ENCODE measurements around the gene ENO4.
A peak's percentile ranks its signal among the peaks of the same experiment; 100 is the strongest.

ENO4 gene

DNA sequence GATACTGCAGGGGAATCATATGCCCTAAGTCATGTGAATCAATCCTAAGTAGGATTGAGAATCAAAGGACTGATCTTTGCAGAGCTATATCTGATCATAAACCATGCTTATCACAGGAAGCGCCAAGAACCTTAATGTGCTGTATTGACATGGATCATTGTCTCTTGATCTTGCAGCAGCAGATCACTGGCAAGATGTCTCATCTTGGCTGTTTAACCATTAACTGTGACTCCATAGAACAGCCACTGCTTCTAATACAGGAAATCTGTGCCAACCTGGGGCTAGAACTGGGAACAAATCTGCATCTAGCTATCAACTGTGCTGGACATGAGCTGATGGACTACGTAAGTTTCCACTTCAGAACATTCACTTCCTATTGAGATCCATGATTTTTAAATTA is 21.6 kb downstream of the ENO4 start:
- no peak overlapping the region for H3K27ac ChIP-seq (ENCODE audit: low read depth, low read length)
- no peak overlapping the region for H3K9ac ChIP-seq (ENCODE audit: low read depth, low read length)
- no peaks in the 10 kb centered on the region for H3K9me3 ChIP-seq (ENCODE audit: control insufficient read depth, insufficient read depth, low read length)
- H3K27me3 ChIP-seq (ENCODE audit: control insufficient read depth, insufficient read depth, low read length): no peaks in the 10 kb centered on the region
- H3K4me1 ChIP-seq (ENCODE audit: control insufficient read depth, insufficient read depth, low read length): peaks cover 33% of the 10 kb centered on the region
- no peak overlapping the region for H3K4me3 ChIP-seq (ENCODE audit: low read depth, low read length)
- no peaks in the 10 kb centered on the region for H3K36me3 ChIP-seq (ENCODE audit: control insufficient read depth, insufficient read depth, low read length)

DNA sequence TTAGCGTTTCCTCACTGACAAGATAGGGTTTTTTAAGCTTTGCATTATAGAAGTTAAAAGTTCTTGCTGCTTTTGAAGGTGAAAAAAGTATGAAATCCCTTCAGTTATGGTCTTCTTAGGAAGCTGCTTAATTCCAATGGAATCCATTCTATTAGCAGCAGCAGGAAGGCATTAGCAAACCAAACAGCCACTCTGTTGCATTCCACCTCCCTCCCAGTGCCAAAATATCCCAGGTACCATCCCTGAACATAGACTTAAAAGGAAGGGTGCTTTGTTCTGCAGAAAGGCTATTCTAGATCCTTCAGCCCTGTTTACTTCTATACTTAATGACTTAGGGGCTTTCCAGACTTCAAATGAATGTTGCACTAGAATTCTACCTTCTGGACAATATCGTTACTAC is 23.8 kb downstream of the ENO4 start:
- peak overlapping the region; percentile 73 for H3K27ac ChIP-seq (ENCODE audit: low read depth, low read length)
- H3K9ac ChIP-seq (ENCODE audit: low read depth, low read length): no peak overlapping the region

DNA sequence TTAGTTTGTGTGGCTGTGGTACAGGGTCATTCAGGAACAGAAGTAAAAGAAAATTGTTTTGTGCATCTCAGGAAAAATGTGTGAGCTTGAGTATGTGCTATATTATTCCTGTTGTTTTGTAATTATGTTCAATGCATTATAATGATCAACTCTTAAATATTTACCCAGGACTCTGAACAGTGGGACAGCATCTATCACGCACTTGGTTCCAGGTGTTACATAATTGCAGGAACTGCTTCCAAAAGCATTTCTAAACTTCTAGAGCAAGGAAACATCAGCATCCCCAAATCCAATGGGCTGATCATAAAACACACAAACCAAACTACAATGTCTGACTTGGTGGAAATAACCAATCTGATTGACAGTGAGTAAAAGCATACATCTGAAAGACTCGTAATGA is 26.6 kb downstream of the ENO4 start:
- Histone ChIP-seq H3K9me3 (ENCODE audit: control insufficient read depth, insufficient read depth, low read length) (no peaks in the 10 kb centered on the region), H3K4me1 (ENCODE audit: control insufficient read depth, insufficient read depth, low read length) (peaks cover 45% of the 10 kb centered on the region), H3K9ac (ENCODE audit: low read depth, low read length) (no peak overlapping the region), H3K27ac (ENCODE audit: low read depth, low read length) (no peak overlapping the region), H3K36me3 (ENCODE audit: control insufficient read depth, insufficient read depth, low read length) (no peaks in the 10 kb centered on the region), H3K27me3 (ENCODE audit: control insufficient read depth, insufficient read depth, low read length) (no peaks in the 10 kb centered on the region), H3K4me3 (ENCODE audit: low read depth, low read length) (no peak overlapping the region)

More for the DNA sequence above, 23.8 kb downstream of the ENO4 start:
- H3K9me3 ChIP-seq (ENCODE audit: control insufficient read depth, insufficient read depth, low read length): no peaks in the 10 kb centered on the region
- peaks cover 33% of the 10 kb centered on the region for H3K4me1 ChIP-seq (ENCODE audit: control insufficient read depth, insufficient read depth, low read length)
- no peaks in the 10 kb centered on the region for H3K27me3 ChIP-seq (ENCODE audit: control insufficient read depth, insufficient read depth, low read length)
- no peaks in the 10 kb centered on the region for H3K36me3 ChIP-seq (ENCODE audit: control insufficient read depth, insufficient read depth, low read length)
- peak overlapping the region; percentile 18; the same call in 1 of the 2 replicates for H3K4me3 ChIP-seq (ENCODE audit: low read depth, low read length)

DNA sequence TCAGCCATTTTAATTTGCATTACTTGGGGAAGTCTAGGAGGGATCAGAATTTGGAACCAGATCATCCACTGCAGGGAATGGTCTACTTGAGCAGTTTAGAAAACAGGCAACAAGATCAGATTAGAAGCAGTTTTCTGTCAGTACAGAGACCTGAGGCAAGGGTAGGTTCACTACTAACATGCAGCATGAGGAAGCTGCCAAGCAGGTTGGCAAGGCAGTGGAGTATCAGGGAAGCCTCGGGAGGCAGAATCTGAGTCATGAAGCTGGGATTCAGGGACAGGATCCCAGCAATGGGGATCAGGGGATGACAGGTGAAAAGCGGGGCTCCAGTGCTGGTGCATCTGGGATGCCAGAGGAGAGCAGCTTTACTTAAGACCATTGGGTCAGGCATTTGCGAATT is 28.1 kb downstream of the ENO4 start:
- peaks cover 45% of the 10 kb centered on the region for H3K4me1 ChIP-seq (ENCODE audit: control insufficient read depth, insufficient read depth, low read length)
- no peaks in the 10 kb centered on the region for H3K27me3 ChIP-seq (ENCODE audit: control insufficient read depth, insufficient read depth, low read length)
- H3K9ac ChIP-seq (ENCODE audit: low read depth, low read length): no peak overlapping the region
- no peak overlapping the region for H3K27ac ChIP-seq (ENCODE audit: low read depth, low read length)
- no peaks in the 10 kb centered on the region for H3K9me3 ChIP-seq (ENCODE audit: control insufficient read depth, insufficient read depth, low read length)
- H3K36me3 ChIP-seq (ENCODE audit: control insufficient read depth, insufficient read depth, low read length): no peaks in the 10 kb centered on the region
- H3K4me3 ChIP-seq (ENCODE audit: low read depth, low read length): no peak overlapping the region

DNA sequence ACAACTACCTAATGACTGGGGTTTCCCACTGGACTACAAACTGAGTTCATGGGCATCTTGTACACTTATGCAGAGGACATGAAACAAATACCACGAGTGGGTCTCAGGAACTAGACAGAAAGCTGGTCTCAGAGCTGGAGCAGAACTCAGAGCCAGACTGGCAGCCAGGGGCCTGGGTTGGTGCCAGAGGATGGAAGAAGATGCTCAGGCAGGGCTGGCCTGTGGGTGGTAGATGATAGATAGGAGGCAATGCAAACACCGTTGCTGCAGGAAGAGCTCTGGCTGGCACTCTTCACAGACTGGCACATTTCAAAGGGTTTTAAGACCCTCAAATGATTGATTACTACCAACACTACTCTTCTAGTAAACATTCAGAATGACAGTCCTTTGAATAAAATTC is 28.8 kb downstream of the ENO4 start:
- no peaks in the 10 kb centered on the region for H3K27me3 ChIP-seq (ENCODE audit: control insufficient read depth, insufficient read depth, low read length)
- H3K4me3 ChIP-seq (ENCODE audit: low read depth, low read length): no peak overlapping the region
- peaks cover 38% of the 10 kb centered on the region for H3K4me1 ChIP-seq (ENCODE audit: control insufficient read depth, insufficient read depth, low read length)
- no peaks in the 10 kb centered on the region for H3K36me3 ChIP-seq (ENCODE audit: control insufficient read depth, insufficient read depth, low read length)
- no peaks in the 10 kb centered on the region for H3K9me3 ChIP-seq (ENCODE audit: control insufficient read depth, insufficient read depth, low read length)
- H3K27ac ChIP-seq (ENCODE audit: low read depth, low read length): no peak overlapping the region
- no peak overlapping the region for H3K9ac ChIP-seq (ENCODE audit: low read depth, low read length)

DNA sequence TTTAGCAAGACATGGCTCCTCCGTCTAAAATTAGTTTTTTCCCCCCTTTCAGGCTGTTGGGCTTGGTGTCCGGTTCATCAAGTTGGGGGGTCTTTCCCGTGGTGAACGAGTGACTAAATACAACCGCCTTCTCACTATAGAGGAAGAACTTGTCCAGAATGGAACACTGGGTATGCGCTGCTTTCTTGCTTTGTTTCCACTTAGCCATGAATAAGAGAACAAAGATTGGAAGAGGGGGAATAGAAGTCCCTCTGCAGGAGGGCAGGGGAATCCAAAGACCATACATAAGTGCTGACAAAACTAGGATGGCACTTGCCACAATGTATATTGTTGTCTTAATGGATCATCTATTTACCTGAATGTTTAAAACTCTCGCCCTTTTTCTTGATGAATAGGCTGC is 30.5 kb downstream of the ENO4 start:
- H3K4me1 ChIP-seq (ENCODE audit: control insufficient read depth, insufficient read depth, low read length): peaks cover 21% of the 10 kb centered on the region
- peak overlapping the region; percentile 32 for H3K27ac ChIP-seq (ENCODE audit: low read depth, low read length)
- no peaks in the 10 kb centered on the region for H3K27me3 ChIP-seq (ENCODE audit: control insufficient read depth, insufficient read depth, low read length)
- no peaks in the 10 kb centered on the region for H3K36me3 ChIP-seq (ENCODE audit: control insufficient read depth, insufficient read depth, low read length)
- H3K4me3 ChIP-seq (ENCODE audit: low read depth, low read length): no peak overlapping the region
- no peaks in the 10 kb centered on the region for H3K9me3 ChIP-seq (ENCODE audit: control insufficient read depth, insufficient read depth, low read length)
- no peak overlapping the region for H3K9ac ChIP-seq (ENCODE audit: low read depth, low read length)

DNA sequence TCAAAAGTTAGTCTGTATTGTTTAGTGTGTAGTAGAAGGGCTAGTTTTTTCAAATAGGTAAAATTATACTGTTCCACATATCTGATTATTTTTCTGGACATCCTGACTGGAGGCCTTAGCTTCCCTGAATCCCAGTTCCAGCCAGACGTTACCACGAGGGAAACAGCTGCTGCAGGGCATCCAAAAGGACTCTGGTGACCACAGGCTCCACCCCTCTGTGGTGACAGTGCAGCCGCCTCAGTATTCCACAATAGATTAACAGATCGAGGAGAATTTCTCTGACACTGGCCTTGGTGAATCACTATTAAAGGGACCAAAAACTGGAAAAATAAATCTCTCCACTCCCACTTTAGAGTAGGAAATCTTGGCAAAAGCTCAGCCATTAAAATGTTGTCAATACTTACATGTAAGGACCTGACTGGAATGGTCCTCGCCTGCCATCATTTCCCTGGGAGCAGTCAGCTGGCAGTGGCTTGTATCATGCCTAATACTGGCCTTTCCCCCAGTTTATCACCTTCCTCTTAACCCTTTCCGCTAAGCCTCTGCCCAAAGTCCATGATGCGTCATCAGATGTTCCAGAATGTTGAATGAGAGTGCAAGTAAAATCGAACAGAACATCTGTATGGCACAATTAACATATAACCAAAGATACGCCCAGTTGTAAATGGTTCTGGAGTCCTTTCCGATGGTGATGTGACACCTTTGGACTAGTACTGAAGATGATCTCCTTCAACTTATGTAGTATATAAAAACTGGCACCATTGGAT is 31.6 kb downstream of the ENO4 start:
- no peaks in the 10 kb centered on the region for H3K9me3 ChIP-seq (ENCODE audit: control insufficient read depth, insufficient read depth, low read length)
- H3K4me1 ChIP-seq (ENCODE audit: control insufficient read depth, insufficient read depth, low read length): peaks cover 21% of the 10 kb centered on the region
- H3K27ac ChIP-seq (ENCODE audit: low read depth, low read length): no peak overlapping the region
- no peak overlapping the region for H3K9ac ChIP-seq (ENCODE audit: low read depth, low read length)
- no peaks in the 10 kb centered on the region for H3K36me3 ChIP-seq (ENCODE audit: control insufficient read depth, insufficient read depth, low read length)
- H3K4me3 ChIP-seq (ENCODE audit: low read depth, low read length): no peak overlapping the region
- H3K27me3 ChIP-seq (ENCODE audit: control insufficient read depth, insufficient read depth, low read length): no peaks in the 10 kb centered on the region

DNA sequence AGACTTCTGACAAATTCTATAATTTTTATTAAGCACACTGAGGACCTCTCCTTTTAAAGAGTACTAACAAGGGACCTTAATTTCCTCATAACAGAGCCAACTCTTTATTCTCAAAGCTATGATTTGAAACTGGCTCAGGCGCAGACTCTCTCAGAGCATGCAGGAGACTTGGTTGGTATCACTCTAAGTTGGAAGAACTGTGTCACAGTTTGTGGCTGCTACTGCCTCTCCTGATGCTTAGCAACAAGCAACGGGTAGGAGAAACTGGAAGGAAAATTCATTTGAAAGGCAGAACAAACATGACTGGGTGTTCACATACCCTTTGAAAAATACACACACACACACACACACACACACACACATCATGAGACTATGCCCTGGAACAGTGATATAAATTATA is 33.3 kb downstream of the ENO4 start:
- H3K27me3 ChIP-seq (ENCODE audit: control insufficient read depth, insufficient read depth, low read length): no peaks in the 10 kb centered on the region
- no peak overlapping the region for H3K4me3 ChIP-seq (ENCODE audit: low read depth, low read length)
- H3K9ac ChIP-seq (ENCODE audit: low read depth, low read length): no peak overlapping the region
- H3K9me3 ChIP-seq (ENCODE audit: control insufficient read depth, insufficient read depth, low read length): no peaks in the 10 kb centered on the region
- H3K36me3 ChIP-seq (ENCODE audit: control insufficient read depth, insufficient read depth, low read length): no peaks in the 10 kb centered on the region
- H3K27ac ChIP-seq (ENCODE audit: low read depth, low read length): no peak overlapping the region
- peaks cover 29% of the 10 kb centered on the region for H3K4me1 ChIP-seq (ENCODE audit: control insufficient read depth, insufficient read depth, low read length)

DNA sequence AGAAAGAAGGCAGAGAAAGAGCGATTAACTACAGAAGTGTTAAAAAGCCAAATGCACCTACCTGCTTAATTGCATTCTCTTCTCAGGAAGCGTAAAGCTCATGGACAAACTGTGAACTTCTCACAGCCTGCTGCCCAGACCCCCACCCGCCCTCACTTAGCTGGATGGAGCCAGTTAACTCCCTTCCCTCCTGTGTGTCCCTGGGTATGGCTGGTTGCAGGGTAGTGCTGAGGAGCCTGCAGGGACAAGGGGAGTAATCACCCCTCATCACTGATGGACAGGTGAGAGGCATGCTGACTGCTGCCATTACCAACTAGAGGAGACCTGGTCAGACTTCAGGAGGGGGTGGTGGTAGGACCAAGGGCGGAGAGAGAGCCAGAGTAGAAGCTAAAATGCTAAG is 37.5 kb downstream of the ENO4 start:
- no peaks in the 10 kb centered on the region for H3K9me3 ChIP-seq (ENCODE audit: control insufficient read depth, insufficient read depth, low read length)
- no peak overlapping the region for H3K4me3 ChIP-seq (ENCODE audit: low read depth, low read length)
- no peak overlapping the region for H3K27ac ChIP-seq (ENCODE audit: low read depth, low read length)
- no peaks in the 10 kb centered on the region for H3K36me3 ChIP-seq (ENCODE audit: control insufficient read depth, insufficient read depth, low read length)
- H3K4me1 ChIP-seq (ENCODE audit: control insufficient read depth, insufficient read depth, low read length): peaks cover 20% of the 10 kb centered on the region
- H3K9ac ChIP-seq (ENCODE audit: low read depth, low read length): no peak overlapping the region
- H3K27me3 ChIP-seq (ENCODE audit: control insufficient read depth, insufficient read depth, low read length): no peaks in the 10 kb centered on the region

DNA sequence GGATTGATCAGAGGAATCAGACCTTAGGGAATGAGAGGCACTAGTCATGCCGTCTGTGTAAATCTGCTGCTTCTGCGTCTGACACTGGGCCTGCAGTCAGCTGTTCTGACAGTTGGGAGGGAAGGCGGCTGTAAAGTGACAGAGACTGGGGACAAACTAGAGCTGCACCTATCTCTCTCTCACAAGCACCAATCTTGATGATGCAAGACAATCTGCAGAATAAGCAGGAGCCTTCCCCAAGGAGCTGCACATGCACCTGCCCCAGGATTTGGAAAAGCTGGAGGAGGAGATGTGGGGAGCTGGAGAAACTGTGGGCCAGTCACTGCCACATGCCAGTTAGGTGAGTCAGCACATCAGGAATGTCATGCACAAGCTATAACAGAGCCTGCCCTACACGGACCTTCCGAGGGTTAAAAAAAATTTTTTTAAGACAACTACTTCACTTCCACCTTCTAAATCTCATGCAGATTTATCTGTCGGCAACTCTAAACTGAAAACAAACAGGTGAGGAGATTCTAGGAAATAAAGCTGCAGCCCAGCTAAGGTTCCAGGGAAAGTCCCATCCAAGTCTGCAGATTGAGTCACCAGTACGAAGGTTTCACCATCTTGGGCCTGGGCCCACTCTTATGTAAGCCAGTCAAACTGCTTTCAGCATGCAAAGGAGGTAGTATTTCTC is 39.2 kb downstream of the ENO4 start:
- H3K36me3 ChIP-seq (ENCODE audit: control insufficient read depth, insufficient read depth, low read length): no peaks in the 10 kb centered on the region
- H3K4me1 ChIP-seq (ENCODE audit: control insufficient read depth, insufficient read depth, low read length): peaks cover 29% of the 10 kb centered on the region
- no peak overlapping the region for H3K9ac ChIP-seq (ENCODE audit: low read depth, low read length)
- H3K9me3 ChIP-seq (ENCODE audit: control insufficient read depth, insufficient read depth, low read length): no peaks in the 10 kb centered on the region
- no peaks in the 10 kb centered on the region for H3K27me3 ChIP-seq (ENCODE audit: control insufficient read depth, insufficient read depth, low read length)
- H3K4me3 ChIP-seq (ENCODE audit: low read depth, low read length): no peak overlapping the region
- H3K27ac ChIP-seq (ENCODE audit: low read depth, low read length): peak overlapping the region; percentile 58

DNA sequence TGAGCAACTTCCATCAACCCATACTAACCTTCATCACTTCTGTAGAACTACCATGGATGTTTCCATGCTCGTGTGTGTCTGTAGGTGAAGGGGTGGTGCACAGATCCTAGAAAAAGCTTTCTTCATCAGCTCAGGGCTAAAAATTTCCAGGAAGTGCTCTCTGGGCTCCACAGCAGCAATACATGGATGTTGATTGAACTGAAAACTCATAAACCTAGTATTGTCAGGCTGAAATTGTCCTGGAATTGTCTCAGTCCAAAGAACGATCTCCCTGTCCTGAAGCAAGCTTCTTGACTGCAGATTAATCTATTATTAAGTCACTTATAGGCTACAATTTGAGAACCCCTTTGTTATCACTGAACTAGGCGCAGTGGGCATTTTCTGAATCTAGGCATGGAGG is 39.8 kb downstream of the ENO4 start:
- H3K4me3 ChIP-seq (ENCODE audit: low read depth, low read length): no peak overlapping the region
- peak overlapping the region; percentile 58 for H3K27ac ChIP-seq (ENCODE audit: low read depth, low read length)
- no peak overlapping the region for H3K9ac ChIP-seq (ENCODE audit: low read depth, low read length)
- H3K27me3 ChIP-seq (ENCODE audit: control insufficient read depth, insufficient read depth, low read length): no peaks in the 10 kb centered on the region
- H3K4me1 ChIP-seq (ENCODE audit: control insufficient read depth, insufficient read depth, low read length): peaks cover 35% of the 10 kb centered on the region
- H3K9me3 ChIP-seq (ENCODE audit: control insufficient read depth, insufficient read depth, low read length): no peaks in the 10 kb centered on the region
- H3K36me3 ChIP-seq (ENCODE audit: control insufficient read depth, insufficient read depth, low read length): no peaks in the 10 kb centered on the region

Measured in HUES48 (cell line).